Sciatic nerve (tissue), 2 donors: Measurements from ENCODE around the gene EFL1. TPM values are rescaled to one million over a fixed set of nuclear protein-coding genes. Genes with fewer than 3 reads are reported as not detected.

Experiments
- ATAC-seq: fragments of 200-7000 bp; cut with Tn5 transposase; one replicate; pipeline ENCODE4 v1.9.1; 2020; ENCODE audit warnings: mild to moderate bottlenecking, moderate library complexity
- DNase-seq: peaks from one replicate; pipeline ENCODE4 v3.0.0-alpha.2; 2020; ENCODE audit warnings: low spot score
- intact Hi-C: fragments of 100-400 bp; cut with DNase I; formaldehyde crosslinking; loops from one replicate; pipeline ENCODE4 v1.14.2; 2022
- total RNA-seq: library from RNA; stranded (reverse); fragmentation: NEBNext Ultra II Directional; extraction: Animal tissue kit (Norgen Biotek cat#: 25700); gene quantifications from one replicate; pipeline ENCODE4 v1.2.1, GENCODE V29; 2021
- donor health status: DM: no; HTN: no; CAD: no.
- donor health status: DM: no; HTN: no; CAD: no.

The EFL1 gene
- total RNA-seq, 1 donor from 2014 or later: 16.0 TPM

DNA sequence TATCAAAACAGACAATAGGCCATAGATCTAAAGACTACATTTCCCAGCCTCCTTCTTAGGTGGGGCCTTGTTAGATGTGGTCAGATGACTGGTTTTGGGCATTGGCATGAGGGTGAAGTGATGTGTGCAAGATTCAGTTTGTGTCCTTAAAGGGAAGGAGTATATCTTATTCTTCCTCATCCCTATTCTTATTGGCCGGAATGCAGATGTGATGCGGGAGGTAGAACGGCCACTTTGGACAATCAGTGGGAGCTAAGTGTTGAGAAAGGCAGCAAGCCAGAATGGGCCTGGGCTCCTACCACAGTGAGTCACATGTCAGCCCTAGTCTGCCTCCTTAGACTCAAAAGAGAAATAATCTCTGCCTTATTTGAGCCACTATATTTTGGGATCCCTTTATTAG lies 126.9 kb downstream of the EFL1 start:
- ATAC-seq: no peak
- intact Hi-C loops: no loop called here

DNA sequence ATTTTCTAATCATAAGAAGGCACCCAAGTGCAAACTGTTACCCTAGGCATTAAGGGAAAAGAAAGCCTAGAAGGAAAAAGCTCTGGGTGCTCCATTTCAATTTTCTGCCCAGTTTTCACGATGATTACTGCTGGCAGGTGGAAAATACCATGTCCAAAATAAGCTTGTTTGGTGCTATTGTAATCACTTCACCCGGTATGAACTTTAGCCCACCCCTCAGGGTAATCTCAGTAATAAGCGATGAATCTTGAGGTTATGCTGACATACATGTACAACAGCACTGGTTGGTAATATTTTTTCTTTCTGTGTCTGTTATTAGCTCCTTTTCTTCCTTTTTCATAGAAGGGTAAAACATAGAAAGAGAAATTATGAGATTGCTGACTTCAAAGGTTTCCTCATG lies 128.1 kb downstream of the EFL1 start:
- DNase-seq (no peak), ATAC-seq (no peak)
- intact Hi-C loops: no loop called here

More for the DNA sequence above, 126.9 kb downstream of the EFL1 start:
- DNase-seq: no peak

DNA sequence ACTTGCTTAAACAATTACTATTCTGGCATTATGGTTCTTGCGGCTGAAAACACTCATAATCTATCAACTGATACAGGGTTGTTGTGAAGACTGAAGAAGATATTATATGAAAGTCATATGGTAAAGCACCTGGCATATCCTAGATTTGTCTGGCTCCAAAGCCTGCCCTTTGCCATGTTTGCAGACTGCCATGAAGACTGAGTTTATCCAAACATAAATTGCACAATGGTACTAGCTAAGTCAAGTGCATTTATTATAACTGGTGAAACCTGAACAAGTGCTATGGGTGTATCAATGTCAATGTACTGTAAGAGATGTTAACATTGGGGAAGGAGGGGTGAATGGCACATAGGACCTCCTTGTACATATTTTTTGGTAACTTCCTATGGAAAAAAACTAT lies 129.3 kb downstream of the EFL1 start:
- intact Hi-C loops: no loop called here

GRCh38 chr15:82132742-82133141 lies 129.8 kb downstream of the EFL1 start:
- intact Hi-C loops: no loop called here
- DNase-seq (no peak), ATAC-seq (no peak)

More for the DNA sequence above, 129.3 kb downstream of the EFL1 start:
- ATAC-seq: no peak
- no peak for DNase-seq

DNA sequence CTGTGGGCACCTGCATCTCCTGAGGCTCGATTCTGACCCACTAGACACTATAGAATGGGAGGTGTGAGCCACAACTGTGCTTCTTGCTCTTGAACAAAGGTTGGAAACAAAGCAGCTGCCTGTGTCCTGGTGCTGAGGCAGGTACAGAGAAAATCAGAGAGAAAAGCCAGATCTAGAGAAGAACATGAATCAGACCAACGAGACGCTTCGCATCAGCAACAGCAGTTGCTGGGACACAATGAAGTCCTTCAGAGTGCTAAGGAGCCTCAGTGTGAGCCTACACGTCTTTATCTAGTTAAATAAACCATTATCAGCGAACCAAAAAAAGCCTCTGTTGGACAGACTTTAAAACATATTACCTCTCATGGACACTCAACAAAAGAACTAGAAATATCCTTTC lies 130.4 kb downstream of the EFL1 start:
- DNase-seq: no peak
- ATAC-seq: no peak

GRCh38 chr15:82130248-82130647 lies 132.3 kb downstream of the EFL1 start:
- ATAC-seq (no peak), DNase-seq (no peak)
- intact Hi-C loops: no loop called here

More for the DNA sequence above, 130.4 kb downstream of the EFL1 start:
- intact Hi-C loops: no loop called here

DNA sequence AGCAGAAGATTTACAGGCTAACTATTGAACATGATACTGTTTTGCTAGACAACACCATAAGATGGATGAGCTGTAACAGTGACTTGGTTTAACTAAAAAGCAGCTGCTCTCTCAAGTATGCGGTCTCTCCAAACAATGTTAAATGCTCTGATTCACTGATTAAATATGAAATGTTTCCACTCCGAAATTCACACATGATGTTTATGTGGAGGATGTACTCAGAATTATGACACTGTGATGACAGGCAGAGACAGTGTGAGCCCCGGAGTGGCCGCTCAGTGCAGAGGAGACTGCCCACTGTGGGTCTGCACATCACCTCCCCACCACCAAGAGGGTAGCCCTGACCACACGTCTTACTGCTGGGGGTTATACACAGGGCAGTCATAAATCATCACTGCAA lies 132.8 kb downstream of the EFL1 start:
- no peak for DNase-seq
- intact Hi-C loops: no loop called here
- no peak for ATAC-seq

- DNase-seq (no peak), ATAC-seq (no peak)
- intact Hi-C loops: no loop called here
Measured at GRCh38 chr15:82129149-82129692, 133.3 kb downstream of the EFL1 start.

DNA sequence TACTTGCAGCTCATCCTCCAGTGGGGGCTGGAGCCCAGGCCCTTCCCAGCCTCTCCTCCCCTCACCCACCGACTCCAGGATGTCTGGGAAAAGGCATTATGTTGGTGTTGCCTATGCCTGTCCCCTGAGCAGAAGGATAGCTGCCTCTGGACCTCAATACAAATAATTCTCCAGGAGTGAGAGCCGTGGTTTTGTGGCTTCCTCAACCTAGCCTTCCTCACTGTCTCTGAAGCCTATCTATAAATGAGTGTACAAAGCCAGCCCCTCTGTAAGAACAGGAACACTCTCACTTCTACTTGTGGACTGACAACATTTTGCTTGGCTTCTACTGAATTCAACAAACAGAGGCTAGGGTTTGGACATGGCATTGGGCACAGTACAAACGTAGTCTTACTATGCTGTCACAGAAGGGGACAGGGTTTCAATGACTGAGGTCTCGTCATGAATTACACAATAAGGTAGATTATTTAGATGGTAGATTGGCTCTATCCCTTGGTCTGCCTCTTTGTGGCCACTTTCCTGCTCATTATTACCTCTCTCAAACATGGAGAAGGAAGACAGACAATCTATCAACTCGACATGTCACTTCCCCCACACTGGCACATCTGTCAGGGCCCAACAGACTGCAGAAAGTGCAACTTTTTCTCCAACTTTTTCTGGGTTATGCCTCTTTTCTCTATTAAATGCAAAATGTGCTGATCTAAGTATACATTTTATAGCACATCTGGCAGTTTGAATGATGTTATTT lies 134.0 kb downstream of the EFL1 start:
- intact Hi-C loops: no loop called here
- DNase-seq (no peak), ATAC-seq (no peak)

- intact Hi-C loops: no loop called here
- DNase-seq (no peak), ATAC-seq (no peak)
Measured at GRCh38 chr15:82127581-82127980, 135.0 kb downstream of the EFL1 start.

DNA sequence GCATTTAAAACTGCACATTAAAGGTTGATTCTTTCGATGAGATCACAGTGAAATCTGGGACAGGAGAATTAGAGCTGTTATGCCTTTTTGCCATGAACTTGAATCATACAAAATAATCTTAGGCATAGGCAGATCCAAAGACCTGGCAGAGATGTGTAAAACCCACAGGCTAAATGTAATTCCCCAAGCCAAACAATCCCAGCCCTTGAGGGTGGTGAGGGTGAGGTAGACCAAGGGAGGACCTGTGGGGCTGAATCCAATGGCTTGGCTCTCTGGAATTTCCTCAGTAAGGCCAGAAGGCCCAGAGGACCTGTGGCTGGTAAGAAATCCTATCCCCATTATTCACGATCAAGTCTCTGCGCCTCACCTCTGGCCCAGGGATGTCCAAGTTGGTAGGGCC lies 136.2 kb downstream of the EFL1 start:
- ATAC-seq (no peak), DNase-seq (no peak)
- intact Hi-C loops: no loop called here

- intact Hi-C loops: no loop called here
- DNase-seq (no peak), ATAC-seq (no peak)
Measured at GRCh38 chr15:82124331-82125263, 137.9 kb downstream of the EFL1 start.

- ATAC-seq: peak; percentile 74
- intact Hi-C loops: no loop called here
Measured at GRCh38 chr15:82122746-82123400, 139.7 kb downstream of the EFL1 start.

DNA sequence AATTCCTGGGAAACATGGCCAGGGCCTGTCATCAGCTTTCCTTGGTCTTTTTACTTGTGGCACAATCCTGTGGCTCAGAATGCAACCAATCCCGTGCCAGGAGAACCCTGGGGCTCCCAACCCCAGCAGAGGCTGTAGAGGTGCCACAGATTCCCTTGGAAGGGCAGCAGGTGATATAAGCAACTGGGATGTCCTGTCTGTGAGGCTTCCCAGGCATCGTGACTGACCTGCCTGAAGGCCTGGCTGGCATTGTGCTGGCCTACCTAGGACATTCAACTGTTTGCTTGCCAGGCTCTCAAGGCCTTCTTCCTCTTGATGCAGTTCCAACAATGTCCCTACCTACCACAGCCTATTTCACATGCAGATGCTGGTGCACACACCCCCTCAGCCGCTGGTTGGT lies 144.5 kb downstream of the EFL1 start:
- ATAC-seq: no peak
- no peak for DNase-seq
- intact Hi-C loops: no loop called here

More at GRCh38 chr15:82122746-82123400, 139.7 kb downstream of the EFL1 start:
- DNase-seq: no peak

DNA sequence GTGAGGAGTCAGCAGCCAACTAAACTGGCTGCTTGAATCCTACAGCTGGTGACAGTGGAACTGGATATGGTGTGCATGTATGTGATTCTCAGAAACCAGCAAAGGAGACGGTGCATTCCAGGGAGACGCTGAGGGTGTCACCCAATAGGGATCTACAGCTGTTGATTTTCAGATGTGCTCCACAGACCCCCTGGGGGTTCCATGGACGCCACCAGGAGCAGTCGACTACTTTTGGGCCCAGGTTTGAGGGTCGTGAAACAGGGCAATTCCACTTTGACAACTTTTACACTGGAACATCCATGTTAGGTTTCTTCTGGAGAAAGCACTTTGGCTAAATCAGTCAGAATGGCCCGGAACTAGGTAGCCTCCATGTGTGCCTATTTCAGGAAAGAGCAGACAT lies 145.2 kb downstream of the EFL1 start:
- DNase-seq (no peak), ATAC-seq (no peak)
- intact Hi-C loops: no loop called here

GRCh38 chr15:82114660-82115059 lies 147.9 kb downstream of the EFL1 start:
- intact Hi-C loops: no loop called here
- DNase-seq: no peak

DNA sequence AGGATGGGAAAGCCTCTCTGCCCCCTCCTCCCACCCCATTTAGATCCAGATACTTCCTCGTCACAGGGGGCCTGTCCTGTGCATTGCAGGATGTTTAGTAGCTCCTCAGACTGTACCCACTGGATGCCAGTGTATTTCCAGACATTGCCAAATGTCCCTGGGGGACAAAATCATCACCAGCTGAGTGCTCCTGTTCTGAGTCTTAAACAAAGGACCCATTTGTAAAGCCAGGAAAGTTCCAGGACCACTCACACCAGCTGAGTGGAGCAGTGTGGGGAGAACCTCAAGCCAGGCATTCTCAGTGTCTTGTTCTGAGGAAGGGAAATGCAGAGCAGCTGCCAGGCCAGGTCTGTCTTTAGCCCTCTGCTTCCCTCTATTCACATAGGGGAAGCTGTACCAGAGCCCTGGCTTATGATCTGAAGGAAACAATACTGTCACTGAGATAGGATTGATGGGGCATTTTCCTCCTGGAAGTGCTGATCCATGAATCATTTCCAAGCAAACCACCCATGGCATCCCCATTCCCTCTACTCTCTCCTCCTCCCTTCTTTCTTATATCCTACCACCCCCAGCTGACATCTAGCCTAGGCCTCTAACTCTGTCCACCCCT lies 149.3 kb downstream of the EFL1 start:
- DNase-seq: no peak
- no peak for ATAC-seq
- intact Hi-C loops: no loop called here

More at GRCh38 chr15:82114660-82115059, 147.9 kb downstream of the EFL1 start:
- ATAC-seq: no peak

DNA sequence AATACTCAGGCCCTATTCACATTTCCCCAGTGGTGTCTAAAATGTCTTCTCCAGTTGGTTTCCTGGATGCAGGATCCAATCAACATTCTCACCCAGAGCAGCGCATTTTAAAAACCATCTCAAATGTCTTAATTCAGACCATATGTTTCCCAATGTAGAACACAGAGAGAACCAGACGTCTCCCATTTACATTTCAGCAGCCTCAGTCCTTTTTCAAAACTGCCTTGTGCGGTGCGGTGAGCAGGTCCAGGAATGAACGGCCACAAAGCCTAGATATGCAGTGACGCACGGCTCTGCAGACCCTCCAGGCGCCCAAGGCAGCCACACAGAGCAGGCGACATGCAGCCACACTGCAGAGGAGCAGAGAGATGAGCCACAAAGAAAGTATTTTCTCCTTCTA lies 150.6 kb downstream of the EFL1 start:
- ATAC-seq (no peak), DNase-seq (no peak)
- intact Hi-C loops: no loop called here

DNA sequence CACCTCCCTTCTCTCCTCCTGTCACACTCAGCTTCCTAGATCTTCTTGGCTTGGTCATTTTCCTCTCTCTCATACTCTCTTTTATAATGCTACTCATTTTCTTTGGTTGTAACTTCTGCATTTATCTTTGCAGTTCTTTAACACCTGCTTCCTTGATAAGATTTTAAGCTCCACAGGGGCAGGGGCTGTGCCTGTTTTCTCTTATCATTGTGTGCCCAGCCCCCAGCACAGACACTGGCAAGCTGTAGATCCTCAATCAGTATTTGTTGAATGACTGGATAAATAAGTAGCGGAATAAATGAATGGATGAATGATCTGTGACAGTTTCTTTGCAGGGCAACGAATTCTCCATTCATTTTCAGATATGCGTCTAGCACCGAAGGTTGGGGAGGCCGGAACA lies 152.4 kb downstream of the EFL1 start:
- intact Hi-C loops: no loop called here
- ATAC-seq: no peak
- no peak for DNase-seq
